Cardiac septum (tissue), 1 donor: Measurements from ENCODE around the gene SUPT7L. TPM values are rescaled to one million over a fixed set of nuclear protein-coding genes. Genes with fewer than 3 reads are reported as not detected.
"Not testable (repeated sequence)": the region's sequence is repeated elsewhere in the genome, so short reads cannot be mapped to it uniquely, and the experiment has no call there.

ENCODE experiments used
- DNase-seq: peaks from one replicate; pipeline ENCODE4 v3.0.0-alpha.2; 2020; ENCODE audit warnings: low spot score
- intact Hi-C: fragments of 100-400 bp; cut with DNase I; formaldehyde crosslinking; loops from one replicate; pipeline ENCODE4 v1.14.0; 2022
- total RNA-seq: library from RNA; stranded (reverse); fragmentation: NEBNext Ultra II Directional; extraction: Animal tissue kit (Norgen Biotek cat#: 25700); gene quantifications from one replicate; pipeline ENCODE4 v1.2.1, GENCODE V29; 2021
- donor health status: DM: no; HTN: no; CAD: no.

The SUPT7L gene
- total RNA-seq, 1 donor from 2014 or later: 25.4 TPM

DNA sequence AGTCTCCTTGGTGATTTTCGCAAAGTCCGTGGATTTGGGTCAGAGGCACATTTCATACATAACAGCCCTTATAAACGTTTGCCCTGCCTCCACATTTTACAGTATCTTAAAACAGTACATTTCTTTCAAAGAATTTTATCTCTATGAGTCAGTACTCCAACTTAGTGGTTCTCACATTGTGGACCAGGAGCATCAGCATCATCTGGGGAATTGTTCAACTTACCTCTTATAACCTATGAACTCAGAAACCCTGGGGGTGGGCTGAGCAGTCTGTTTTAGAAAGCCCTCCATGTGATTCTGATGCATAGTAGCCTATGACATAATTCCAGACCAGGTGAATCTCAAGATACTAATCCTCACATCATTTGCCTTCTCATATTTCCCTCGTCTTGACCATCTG lies 12.4 kb downstream of the SUPT7L start:
- intact Hi-C loops: no loop called here

DNA sequence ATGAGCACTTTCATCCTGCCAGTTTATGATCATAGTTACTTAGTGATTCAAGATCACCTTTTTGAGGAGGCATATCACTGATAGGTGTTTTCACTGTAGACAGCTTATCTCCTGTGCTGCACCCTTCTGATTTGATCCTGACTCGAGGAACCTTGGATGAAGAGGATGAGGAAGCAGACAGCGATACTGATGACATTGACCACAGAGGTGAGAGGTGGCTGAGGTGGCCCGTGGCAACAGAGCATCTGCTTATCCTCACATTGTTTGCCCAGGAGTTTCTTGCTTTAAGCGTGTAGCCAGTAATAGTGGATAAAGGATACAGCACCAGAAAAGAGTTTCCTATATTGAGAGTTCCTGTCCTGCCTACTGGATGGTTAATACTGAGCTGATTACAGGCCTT lies 15.7 kb downstream of the SUPT7L start:
- no peak for DNase-seq
- intact Hi-C loops: no loop called here

More for the DNA sequence above, 12.4 kb downstream of the SUPT7L start:
- no peak for DNase-seq

DNA sequence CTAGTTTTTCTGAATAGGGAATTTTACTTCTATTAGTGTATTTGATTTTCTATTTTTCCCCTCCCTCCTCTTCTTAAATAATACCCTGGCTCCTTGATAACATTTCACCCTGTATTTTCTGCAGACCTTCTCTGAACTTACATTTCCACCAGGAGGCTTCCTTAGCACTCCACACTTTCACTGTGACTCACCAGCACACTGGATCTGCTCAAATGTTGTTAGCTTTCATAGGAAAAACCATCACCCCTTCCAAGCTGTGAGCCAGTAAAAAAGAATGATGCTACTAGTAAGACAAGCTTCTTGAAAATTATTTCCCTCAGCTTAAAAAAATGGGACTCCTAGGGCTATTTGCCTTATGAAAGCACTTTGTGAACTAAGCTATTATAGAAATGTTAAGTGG lies 16.1 kb downstream of the SUPT7L start:
- intact Hi-C loops: no loop called here
- no peak for DNase-seq

DNA sequence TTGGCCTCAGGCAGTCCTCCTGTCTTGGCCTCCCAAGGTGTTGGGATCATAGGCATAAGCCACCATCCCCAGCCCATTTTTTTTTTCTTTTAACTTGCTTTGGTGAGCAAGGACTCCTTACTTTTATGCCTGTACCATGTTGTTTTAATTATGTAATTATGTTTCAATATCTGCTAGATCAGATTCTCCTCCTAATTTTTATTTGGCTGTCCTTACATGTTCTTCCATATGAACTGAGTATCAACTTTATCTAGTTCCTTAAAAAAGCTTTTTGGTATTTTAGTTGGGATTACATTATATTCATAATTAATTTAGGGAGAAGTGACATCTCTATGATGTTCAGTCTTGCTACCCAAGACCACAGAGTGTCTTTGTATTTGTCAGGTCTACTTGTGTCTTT lies 18.2 kb downstream of the SUPT7L start:
- intact Hi-C loops: no loop called here
- no peak for DNase-seq

DNA sequence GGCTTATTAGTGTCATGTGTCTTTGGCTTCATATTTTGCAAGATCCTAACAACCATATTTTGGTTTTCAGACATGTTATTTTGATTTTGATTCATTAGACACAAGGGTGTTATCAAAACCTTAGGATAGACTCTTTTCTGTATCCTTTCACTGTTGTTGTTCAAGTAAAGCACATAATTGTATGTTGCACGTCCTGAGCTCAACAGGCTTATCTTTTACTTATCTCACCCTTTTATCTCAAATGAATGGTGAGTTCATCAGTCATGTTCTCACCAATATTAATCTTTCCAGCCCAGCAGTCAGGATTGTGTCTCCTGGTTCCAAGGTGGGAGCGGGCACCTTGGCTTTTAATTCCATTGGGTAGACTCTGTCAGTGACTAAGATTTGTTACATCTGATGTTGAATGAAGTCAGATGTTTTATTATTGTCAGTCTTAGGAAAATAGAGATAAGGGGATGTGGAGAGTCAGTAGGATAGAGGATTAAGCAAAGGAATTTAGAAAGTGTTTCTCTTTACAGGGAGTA lies 22.6 kb downstream of the SUPT7L start:
- no peak for DNase-seq
- intact Hi-C loops: no loop called here

DNA sequence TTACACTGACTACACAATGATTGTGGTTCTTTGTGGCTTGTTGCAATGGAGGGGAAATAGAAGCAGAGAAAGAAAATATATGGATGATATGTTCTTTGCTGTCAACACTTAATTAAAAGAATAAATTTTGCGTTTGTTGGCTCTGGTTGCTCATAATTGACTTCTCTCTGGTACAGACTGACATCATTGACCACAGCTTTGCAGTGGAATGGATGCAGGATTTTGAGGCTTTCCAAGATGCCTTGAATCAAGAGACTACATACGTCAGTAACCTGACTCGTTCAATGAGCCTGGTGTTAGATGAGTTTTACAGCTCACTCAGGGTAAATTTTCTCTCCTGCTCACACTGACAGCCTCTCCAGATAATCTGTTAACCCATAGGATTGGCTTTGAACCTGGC lies 24.7 kb downstream of the SUPT7L start:
- intact Hi-C loops: no loop called here
- DNase-seq: no peak

DNA sequence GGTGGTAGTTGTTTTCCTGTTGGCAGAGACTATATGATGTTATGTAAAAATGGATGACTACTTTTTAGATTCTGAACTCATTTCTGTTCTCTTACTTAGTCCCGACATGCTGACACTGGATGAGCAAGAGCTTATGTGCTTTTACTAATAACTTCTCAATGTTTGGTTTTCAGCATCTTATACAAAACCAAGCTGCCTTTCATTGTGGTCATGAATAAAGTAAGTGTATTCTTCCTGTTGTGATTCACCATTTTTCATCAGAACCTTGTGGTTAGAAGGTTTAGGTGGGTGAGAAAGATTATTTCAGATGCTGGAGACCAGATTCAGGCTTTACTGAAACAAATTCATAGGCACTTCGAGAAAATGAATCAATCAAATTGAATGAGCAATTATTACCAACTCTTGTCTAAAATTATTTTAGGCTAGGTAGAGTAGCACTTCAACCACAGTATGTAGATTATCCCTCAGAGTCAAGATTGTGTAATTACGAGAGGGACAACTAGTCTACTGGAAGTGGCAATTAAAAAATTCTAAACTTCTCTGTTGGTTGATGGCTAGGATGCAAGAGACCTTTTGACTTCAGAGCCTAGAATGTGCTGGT lies 25.3 kb downstream of the SUPT7L start:
- intact Hi-C loops: no loop called here
- no peak for DNase-seq

DNA sequence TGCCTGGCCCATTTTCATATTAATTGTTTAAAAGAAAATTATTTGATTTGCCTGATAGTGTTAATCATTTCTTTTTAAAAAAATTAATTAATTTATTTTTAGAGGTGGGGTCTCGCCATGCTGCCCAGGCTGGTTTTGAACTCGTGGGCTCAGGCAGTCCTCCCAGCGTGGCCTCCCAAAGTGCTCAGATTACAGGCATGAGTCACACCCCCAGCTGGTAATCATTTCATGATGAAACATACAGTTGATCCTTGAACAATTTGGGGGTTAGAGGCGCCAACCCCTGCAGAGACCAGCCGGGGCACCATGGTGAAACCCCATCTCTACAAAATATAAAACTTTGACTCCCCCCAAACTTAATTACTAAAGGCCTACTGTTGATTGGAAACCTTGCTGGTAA lies 26.6 kb downstream of the SUPT7L start:
- intact Hi-C loops: no loop called here
- no peak for DNase-seq

DNA sequence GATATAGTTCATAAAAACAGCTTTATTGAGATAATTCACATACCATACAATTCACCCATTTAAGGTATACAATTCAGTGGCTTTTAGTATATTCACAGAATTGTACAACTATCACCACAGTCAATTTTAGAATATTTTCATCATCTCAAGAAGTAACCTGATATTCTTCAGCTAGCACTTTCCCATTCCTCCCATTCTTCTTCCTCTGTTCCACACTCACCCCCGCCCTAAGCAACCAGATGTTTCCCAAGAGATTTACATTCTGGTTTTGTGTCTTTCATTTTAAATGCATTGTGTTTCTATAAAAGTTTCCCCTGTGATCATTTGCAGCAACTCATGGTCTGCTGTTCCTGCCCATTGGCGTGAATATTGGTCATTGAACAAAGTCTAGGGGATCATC lies 29.1 kb downstream of the SUPT7L start:
- intact Hi-C loops: loop anchor here (5.0 kb wide), 1 partner anchor 142 kb away; no protein-coding TSS in a partner anchor

DNA sequence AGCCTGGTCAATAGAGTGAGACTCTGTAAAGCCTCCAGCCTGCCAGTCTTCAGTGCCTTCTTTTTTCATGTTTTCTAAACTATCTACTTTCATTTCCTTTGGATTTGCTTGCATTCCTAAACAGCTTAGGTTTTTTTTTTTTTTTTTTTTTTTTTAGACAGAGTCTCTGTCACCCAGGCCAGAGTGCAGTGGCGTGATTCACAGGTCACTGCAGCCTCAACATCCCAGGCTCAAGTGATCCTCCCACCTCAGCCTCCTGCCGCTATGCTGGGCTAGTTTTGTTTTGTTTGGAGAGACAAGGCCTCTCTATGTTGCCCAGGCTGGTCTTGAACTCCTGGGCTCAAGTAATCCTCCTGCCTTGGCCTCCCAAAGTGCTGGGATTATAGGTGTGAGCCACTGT lies 33.2 kb downstream of the SUPT7L start:
- not testable (repeated sequence) for DNase-seq
- intact Hi-C loops: loop anchor here (5.0 kb wide), 1 partner anchor 138 kb away; no protein-coding TSS in a partner anchor

More for the DNA sequence above, 29.1 kb downstream of the SUPT7L start:
- DNase-seq: no peak

DNA sequence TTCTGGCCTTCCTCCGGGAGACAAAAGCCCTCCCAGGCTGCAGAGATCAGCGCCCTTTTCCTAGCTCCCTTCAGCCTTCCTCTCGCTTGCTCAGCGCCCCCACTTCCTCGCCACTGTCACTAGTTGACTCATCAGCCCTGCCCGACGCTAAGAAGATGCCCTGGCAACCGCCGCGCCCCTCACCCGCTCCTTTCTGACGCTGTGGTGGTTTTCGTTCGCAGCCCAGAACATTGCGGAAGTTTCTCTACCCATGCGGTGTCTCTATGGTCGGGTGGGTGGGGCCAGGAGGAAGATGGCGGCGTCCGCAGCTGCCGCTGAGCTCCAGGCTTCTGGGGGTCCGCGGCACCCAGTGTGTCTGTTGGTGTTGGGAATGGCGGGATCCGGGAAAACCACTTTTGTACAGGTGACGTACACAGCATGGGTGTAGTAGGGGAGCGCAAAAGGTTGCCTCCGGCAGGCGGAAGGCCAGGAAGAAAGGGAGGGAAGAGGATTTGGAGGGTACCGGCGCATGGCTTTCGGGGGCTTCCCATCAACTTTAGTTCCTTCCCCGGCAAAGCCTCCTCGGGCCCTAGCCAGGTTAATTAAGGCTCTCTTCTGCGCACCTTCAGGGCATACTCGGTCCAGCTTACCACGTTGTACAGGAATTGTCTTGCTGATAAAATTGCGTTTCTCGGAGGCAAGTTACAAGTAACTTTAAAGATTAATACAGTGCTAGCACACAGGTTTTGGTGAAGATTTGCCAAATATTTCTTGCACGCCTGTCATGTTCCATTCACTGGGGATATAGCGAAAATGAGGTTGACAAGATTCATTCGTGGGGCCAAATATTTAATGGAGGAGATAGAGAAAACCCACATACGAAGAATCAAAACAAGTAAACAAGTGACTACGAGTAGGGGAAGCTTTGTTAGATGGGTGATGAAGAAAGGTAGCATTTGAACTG lies 34.4 kb downstream of the SUPT7L start, which contains the start of the genes CCDC121 and GPN1:
Gene CCDC121, minus strand, starts transcription at position 246 of the 943 bp plus-strand sequence. CDS start 1,213 bp downstream, outside the sequence.
Gene GPN1, plus strand, starts transcription at position 284 of the 943 bp plus-strand sequence. Its CDS starts 9 bp downstream, at position 293.
- intact Hi-C loops: loop anchor here (2.0 to 5.0 kb wide), 2 partner anchors 33 to 46 kb away; partner anchors contain the start of genes SLC4A1AP, SUPT7L and ZNF512
- peak; percentile 95 for DNase-seq

DNA sequence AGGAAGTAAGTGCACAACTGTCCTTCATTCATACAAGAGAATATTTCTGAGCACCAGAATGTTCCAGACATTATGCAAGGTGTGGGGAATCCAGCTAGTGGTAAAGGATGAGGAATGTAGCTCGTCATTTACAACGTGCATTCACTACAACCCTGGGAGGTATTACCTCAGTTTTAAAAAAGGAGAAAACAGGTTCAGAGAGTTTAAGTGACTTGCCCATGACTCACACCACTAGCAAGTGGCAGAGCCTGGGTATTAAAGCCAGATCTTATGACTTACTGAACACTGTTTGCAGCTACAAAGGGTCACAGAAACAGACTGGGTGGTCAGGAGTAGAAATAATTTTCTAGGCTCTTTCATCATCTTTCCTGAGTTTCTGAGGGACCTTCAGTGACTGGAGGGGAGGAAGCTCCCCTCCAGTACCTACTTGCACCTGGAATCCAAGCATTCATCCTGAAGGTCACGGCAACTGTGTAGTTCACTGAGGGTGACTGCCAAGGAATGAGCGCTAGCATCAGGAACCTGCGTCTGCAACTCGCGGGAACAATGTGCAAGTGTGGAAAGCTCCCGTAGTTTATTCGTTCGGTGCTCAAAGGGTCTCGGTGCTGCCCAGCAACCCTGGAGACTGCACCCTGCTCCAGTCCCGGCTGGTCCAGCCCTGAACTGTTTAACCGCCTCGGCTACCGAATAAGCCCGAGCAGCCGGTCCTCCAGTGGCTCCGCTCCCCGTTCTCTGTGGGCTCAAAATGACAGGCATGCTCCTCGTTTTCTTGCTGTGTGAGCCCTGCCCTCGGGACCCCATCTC lies 35.2 kb downstream of the SUPT7L start:
- DNase-seq: no peak
- intact Hi-C loops: loop anchor here (2.0 to 5.0 kb wide), 2 partner anchors 34 to 45 kb away; partner anchors contain the start of genes SLC4A1AP, SUPT7L and ZNF512

DNA sequence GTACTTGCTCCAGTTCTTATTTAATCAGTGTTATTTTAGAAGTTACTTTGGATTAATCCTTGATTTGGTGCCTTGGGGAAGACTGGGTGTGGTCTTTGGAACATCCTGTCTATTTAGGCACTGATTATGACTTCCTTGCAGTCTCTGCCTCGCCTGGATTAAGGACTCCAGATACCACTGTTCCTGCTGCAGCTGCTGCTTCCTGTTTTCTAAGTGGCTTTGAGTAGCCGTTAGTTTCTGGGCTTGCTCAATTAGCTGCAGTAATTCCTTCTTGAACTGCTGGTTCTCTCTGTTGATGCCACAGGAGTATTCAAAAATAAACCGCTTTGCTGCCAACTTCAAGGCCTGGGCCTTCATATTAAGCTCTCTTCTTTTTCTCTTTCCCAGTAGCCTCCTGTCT lies 36.5 kb downstream of the SUPT7L start:
- DNase-seq: not testable (repeated sequence)
- intact Hi-C loops: loop anchor here (5.0 kb wide), 1 partner anchor 35 kb away; the partner anchor contains the start of genes SLC4A1AP and SUPT7L

DNA sequence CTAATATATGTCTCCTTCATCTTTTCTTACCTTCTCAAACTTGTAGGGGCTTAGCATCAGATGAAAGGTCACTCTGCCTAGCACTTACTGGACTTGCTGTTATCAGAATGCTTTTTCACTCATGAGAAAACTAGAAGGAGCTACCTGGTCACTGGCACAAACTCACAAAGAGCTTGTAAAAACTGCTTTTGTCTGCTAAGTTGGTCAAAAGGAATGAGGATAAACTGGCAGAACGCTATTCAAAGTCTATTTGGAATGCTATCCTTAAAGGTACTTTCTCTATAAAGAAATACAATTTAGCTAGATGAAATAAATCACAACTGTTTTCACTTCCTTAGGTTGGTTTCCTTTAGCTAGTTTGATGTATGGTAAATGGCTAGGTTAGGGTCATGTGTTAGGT lies 37.1 kb downstream of the SUPT7L start:
- intact Hi-C loops: loop anchor here (5.0 kb wide), 1 partner anchor 36 kb away; the partner anchor contains the start of genes SLC4A1AP and SUPT7L
- DNase-seq: not testable (repeated sequence)

DNA sequence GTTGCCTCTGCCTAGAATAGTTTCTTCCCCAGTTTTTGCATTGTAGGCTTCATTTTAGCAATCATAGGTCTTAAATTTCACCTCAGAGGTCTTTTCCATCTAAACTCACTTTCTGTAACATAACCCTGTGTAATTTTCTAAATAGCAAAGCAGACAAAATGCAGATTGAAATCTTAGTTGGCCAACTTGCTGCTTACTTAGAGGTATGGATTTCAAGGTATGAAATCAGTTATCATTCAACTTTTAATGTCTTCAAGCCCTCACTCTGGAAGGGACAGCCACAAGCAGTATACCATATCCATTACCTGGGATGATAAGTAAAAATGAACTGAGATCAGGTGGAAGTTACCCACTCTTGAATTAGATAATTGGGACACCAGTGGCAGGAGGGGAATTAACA lies 38.5 kb downstream of the SUPT7L start:
- DNase-seq: no peak
- intact Hi-C loops: loop anchor here (5.0 kb wide), 1 partner anchor 37 kb away; the partner anchor contains the start of genes SLC4A1AP and SUPT7L

DNA sequence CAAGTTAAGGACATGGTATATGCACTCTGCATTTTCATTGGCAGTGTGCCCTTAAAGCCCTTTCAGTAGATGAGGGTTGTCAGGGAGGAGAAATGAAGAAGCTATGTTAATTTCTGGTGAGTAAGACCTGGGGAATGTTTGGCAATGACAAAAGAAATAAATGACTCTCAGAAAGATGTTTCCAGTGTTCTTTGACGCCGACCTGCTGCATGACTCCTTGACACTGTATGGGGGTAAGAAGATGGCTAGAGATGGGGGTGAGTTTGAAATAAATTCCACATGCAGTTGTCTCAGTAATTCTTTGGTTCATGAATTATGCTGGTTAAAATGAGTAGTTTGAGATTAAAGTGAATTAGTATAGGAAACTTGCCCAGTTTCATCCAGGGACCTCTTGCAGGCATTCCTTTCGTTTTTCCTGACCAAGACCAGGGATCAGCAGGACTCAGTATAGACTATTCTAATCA lies 40.5 kb downstream of the SUPT7L start:
- no peak for DNase-seq
- intact Hi-C loops: no loop called here

DNA sequence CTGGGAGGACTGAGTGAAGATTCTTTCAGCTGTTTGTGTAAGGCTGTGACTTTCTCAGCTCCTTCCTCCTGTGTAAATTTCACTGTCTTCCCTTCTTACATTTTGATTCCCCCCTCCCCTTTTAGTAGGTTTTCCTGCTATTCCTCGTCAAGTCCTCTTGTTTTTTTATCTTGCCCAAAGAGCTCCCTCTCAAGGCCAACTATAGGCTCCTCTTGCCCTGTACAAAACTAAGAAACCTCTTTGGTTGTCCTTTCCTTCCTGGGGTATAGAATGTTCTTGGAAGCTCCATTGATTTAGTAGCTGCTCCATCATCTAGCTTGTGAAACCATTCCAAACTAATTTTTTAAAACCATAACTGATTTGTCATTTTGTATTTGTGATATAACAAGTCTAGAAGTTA lies 41.9 kb downstream of the SUPT7L start:
- intact Hi-C loops: no loop called here
- no peak for DNase-seq

DNA sequence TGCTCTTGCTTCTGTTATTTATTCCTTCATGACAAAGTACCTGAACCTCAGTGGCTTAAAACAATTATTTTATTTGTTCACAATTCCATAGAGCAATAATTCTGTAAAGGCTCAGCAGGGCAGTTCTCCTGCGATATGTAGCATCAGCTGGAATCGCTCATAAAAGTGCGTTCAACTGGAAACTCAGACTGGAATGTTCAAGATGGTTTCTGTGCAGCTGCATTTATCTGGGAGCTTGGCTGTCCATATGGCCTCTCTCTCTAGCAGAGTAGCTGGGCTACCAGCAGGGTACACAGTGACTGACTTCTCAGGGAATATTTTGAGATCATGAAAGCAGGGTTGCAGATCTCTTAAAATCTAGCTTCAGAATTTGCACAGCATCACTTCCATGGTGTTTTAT lies 48.1 kb downstream of the SUPT7L start:
- DNase-seq: no peak
- intact Hi-C loops: no loop called here

DNA sequence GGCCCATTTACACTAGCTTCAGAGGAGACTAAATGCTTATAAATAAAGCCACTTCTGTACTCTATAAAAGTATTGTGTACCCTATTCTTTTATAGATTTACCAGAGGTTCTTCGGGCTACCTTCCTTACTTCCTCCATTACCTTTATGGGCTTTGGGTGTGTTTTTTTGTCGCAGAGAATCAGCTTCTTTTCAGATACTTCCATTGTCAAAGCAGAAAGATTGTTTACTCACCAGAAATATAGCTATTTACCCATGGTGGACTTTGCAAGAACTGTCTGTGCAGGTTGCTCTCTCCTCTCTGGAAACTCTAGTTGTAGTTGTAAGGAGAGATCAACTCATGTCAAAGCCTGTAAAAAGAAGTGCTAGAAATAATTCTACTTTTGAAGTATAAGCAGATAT lies 49.4 kb downstream of the SUPT7L start:
- intact Hi-C loops: no loop called here
- no peak for DNase-seq
